ENCODE data around the gene RBM42.

RBM42 gene

DNA sequence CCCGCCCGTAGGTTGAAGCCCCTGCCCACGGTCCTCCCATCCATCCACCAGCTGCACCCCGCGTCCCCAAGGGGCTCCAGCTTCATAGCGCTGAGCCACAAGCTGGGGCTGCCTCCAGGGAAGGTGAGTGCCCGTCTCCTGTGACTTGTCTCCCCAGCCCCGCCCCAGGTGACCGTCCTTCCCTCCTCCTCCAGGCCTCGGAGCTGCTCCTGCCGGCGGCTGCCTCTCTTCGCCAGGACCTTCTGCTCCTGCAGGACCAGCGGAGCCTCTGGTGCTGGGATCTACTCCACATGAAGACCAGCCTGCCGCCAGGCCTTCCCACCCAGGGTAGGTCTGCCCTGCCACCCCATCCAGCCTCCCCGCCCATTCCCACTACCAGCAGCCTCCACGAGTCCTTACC lies 8.8 kb upstream of the RBM42 start:
- DNase-seq (ENCODE audit: low read depth), result no peak
- in situ Hi-C loops (cut with HindIII; ENCODE audit: low sequenced_read_pairs), result no loop called here
- no peak overlapping the region for H3K4me3 ChIP-seq (ENCODE audit: low read depth, low read length)
- TF ChIP-seq, protein P1, sequence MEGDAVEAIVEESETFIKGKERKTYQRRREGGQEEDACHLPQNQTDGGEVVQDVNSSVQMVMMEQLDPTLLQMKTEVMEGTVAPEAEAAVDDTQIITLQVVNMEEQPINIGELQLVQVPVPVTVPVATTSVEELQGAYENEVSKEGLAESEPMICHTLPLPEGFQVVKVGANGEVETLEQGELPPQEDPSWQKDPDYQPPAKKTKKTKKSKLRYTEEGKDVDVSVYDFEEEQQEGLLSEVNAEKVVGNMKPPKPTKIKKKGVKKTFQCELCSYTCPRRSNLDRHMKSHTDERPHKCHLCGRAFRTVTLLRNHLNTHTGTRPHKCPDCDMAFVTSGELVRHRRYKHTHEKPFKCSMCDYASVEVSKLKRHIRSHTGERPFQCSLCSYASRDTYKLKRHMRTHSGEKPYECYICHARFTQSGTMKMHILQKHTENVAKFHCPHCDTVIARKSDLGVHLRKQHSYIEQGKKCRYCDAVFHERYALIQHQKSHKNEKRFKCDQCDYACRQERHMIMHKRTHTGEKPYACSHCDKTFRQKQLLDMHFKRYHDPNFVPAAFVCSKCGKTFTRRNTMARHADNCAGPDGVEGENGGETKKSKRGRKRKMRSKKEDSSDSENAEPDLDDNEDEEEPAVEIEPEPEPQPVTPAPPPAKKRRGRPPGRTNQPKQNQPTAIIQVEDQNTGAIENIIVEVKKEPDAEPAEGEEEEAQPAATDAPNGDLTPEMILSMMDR (IDR thresholded peaks at IDR 0.05; ENCODE audit: low read depth, low read length, missing control alignments), result no peak

DNA sequence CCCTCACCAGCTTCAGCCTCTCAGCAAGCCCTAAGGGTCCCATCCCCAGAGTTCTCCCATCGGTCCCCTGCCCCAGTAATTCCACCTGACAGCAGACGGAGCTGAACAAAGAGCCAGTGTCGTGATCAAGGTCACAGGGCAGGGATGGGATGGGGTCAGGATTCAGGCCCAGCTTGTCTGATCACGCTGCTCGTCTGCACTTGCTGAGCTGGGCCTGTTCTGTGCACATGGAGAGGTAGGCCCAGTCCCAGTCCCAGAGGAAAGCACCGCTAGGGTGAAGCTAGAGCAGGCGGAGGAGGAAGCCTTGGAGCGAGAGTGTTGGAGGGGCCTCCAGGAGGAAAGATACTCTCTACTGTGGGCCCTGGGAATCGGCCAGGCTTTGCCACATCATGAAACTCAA lies 7.1 kb upstream of the RBM42 start:
- H3K4me3 ChIP-seq (ENCODE audit: low read depth, low read length), result no peak overlapping the region
- no peak for DNase-seq (ENCODE audit: low read depth)
- TF ChIP-seq, protein P1 (IDR thresholded peaks at IDR 0.05; ENCODE audit: low read depth, low read length, missing control alignments), result no peak
- in situ Hi-C loops (cut with HindIII; ENCODE audit: low sequenced_read_pairs), result no loop called here

DNA sequence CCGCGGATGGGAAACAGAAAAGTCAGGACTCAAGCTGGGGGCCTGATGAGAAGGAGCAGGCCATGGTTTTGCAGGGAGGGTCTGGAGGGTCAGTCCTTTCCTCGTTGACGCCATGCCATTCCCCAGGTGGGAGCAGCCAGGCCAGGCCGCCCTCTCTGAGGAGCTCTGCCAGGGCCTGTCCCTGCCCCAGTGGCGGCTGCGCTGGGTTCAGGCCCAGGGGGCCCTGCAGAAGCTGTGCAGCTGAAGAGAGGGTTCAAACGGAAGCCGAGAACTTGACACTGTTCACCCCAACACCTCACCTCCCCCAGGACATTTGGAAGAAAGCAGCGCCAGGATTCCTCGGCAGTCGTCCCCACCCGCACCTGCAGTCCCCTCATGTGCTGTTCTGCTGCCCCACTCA lies 6.1 kb upstream of the RBM42 start:
- no peak for DNase-seq (ENCODE audit: low read depth)
- TF ChIP-seq, protein P1 (IDR thresholded peaks at IDR 0.05; ENCODE audit: low read depth, low read length, missing control alignments), result no peak
- in situ Hi-C loops (cut with HindIII; ENCODE audit: low sequenced_read_pairs), result no loop called here
- H3K4me3 ChIP-seq (ENCODE audit: low read depth, low read length), result no peak overlapping the region

DNA sequence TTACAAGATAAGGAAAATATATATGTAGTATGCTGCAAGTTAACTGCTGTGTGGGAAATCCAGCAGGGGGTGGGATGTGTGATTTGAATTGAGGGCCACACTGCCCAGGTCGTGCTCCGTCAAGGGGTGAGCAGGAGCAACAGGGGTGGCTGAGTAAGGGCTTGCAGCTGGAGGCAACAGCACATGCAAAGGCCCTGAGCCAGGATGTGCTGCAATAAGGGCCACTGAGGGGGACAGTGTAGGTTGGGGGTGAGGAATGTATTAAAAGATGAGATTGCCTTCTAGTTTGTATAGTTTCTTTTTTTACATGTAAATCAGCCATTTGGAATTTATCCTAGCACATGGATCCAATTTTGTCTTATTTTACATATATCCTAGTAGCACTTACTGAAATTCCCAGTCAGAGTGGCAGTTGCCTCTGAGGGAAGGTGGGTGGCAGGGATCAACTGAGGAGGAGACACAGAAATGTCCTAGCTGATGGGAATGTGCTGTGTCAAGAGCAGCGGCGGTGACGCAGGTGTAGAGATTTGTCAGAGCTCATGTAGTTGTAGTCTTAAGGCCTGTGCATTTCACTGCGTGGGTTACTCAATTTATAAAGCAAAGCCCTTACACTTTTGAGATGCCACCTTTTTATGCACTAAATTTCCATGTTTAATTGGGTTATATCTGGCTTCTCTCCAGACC lies 5.4 kb upstream of the RBM42 start:
- TF ChIP-seq, protein P1 (IDR thresholded peaks at IDR 0.05; ENCODE audit: low read depth, low read length, missing control alignments), result no peak
- no peak overlapping the region for H3K4me3 ChIP-seq (ENCODE audit: low read depth, low read length)
- in situ Hi-C loops (cut with HindIII; ENCODE audit: low sequenced_read_pairs), result no loop called here
- no peak for DNase-seq (ENCODE audit: low read depth)

DNA sequence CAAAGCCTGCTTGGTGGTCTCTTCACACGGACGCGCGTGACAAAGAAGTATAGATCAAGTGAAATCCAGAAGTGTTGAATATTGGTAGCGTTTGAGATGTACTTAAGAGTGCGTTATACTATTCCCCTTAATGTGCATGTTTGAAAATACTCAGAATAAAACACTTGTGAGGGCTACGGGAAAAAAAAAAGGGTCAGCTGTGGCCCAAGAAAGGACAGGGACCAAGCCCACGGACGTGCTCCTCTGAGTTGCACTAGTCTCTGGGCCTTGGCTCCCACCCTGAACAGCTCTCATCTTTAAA lies 622 bp upstream of the RBM42 start:
- TF ChIP-seq, protein P1 (IDR thresholded peaks at IDR 0.05; ENCODE audit: low read depth, low read length, missing control alignments), result no peak

DNA sequence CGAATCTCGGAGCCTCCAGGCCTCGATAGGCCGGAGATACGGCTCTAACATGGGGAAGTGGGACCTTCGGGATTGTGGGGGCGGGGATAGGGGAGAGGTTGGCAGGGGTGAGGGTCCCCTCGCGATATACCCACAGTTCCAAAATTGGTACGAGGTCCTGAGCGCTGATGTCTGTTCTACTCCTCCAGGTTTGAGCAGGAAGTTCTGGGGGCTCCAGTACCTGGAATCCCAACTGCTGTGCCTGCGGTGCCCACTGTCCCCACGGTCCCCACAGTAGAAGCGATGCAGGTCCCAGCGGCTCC lies 447 bp downstream of the RBM42 start:
- no peak for DNase-seq (ENCODE audit: low read depth)
- TF ChIP-seq, protein P1 (IDR thresholded peaks at IDR 0.05; ENCODE audit: low read depth, low read length, missing control alignments), result no peak
- in situ Hi-C loops (cut with HindIII; ENCODE audit: low sequenced_read_pairs), result no loop called here
- peak overlapping the region; percentile 92 for H3K4me3 ChIP-seq (ENCODE audit: low read depth, low read length)

More for the DNA sequence above, 622 bp upstream of the RBM42 start:
- DNase-seq (ENCODE audit: low read depth), result no peak
- H3K4me3 ChIP-seq (ENCODE audit: low read depth, low read length), result peak overlapping the region; percentile 92
- in situ Hi-C loops (cut with HindIII; ENCODE audit: low sequenced_read_pairs), result no loop called here
